ENCODE measurements around the gene C6orf132. TPM values are rescaled to one million over a fixed set of nuclear protein-coding genes. Genes with fewer than 3 reads are reported as not detected.

Gene C6orf132
- total and polyA plus RNA-seq, 9 of the 15 experiments (the other 6 are each of a cell fraction or from before 2014, with no cell fraction given) = 0.06 to 0.35 (median 0.14) TPM

GRCh38 chr6:42128460-42129359, 13.7 kb downstream of the C6orf132 start:
- Histone ChIP-seq H3K4me1 (replicated peaks in 1 of 2; ENCODE audit: control insufficient read depth in 2 of 2, insufficient read depth in 2 of 2, low read length in 2 of 2) (peaks cover 12 to 27% of the 10 kb centered on the region in 2 experiments; a peak in 4 of 5 replicates), H3K36me3 (ENCODE audit: control insufficient read depth, insufficient read depth, low read length) (no peaks in the 10 kb centered on the region), H2AFZ (ENCODE audit: low read depth, low read length) (peak overlapping the region; percentile 33; the same call in 1 of the 2 replicates), H4K20me1 (replicated peaks; ENCODE audit: control insufficient read depth, insufficient read depth, low read length) (no peaks in the 10 kb centered on the region; the same call in 1 of the 2 replicates), H3K27ac (ENCODE audit: extremely low read depth, low read depth, low read length) (no peak overlapping the region), H3K79me2 (ENCODE audit: control insufficient read depth, insufficient read depth, low read length) (no peaks in the 10 kb centered on the region), H3K27me3 (ENCODE audit: control insufficient read depth in 2 of 2, insufficient read depth in 2 of 2, low read length in 2 of 2) (peaks cover 0 to 6% of the 10 kb centered on the region in 2 experiments; a peak in 1 of 5 replicates), H3K4me3 (no peak overlapping the region), H3K9me1 (ENCODE audit: control insufficient read depth, insufficient read depth, low read length) (no peaks in the 10 kb centered on the region), H3K9ac (ENCODE audit: insufficient read depth in 1 of 2, low read depth in 2 of 2, low read length in 2 of 2) (peak overlapping the region; percentile 9 to 61; a peak in 3 of 4 replicates), H3K4me2 (ENCODE audit: insufficient read depth, low read length) (peak overlapping the region; percentile 44), H3K9me3 (replicated peaks; ENCODE audit: control insufficient read depth, insufficient read depth, low read depth, low read length) (no peaks in the 10 kb centered on the region)
- FAIRE-seq (peak; percentile 51), ATAC-seq (peak; percentile 71), DNase-seq (ENCODE audit: extremely low read depth in 1 of 4, low spot score in 3 of 4) (peak; percentile 41 to 77 (median 60))
- ChIA-PET CTCF (ENCODE audit: low intra/inter-chr PET ratio) (interaction anchor here (0.8 to 1.7 kb wide), 3 partner anchors 36 to 341 kb away, joined by 3 to 7 read pairs (median 3); partner anchors contain the start of gene TOMM6), POLR2A (interaction anchor here (0.6 to 1.4 kb wide), 11 partner anchors 9 to 174 kb away, joined by 3 to 8 read pairs (median 3); no protein-coding TSS in a partner anchor)
- in situ Hi-C loops (cut with MboI) = no loop called here
- intact Hi-C loops (cut with micrococcal nuclease) = loop anchor here (2.0 kb wide), 1 partner anchor 54 kb away; no protein-coding TSS in a partner anchor
- WGBS (ENCODE audit: insufficient coverage, low coverage, missing lambda C conversion rate) = 30% methylated on average over 25 of the region's 25 CpGs
- no TSS peak for BruUV-seq (replicated peaks)
- TF ChIP-seq ZNF75A (CRISPR knock-in tag; IDR thresholded peaks at IDR 0.05) = 0 out of 2 replicates have a peak, but pooled peaks have one; percentile 39
- 0 out of 2 replicates have a peak, but pooled peaks have one; percentile 14 for TF ChIP-seq ZNF384 (IDR thresholded peaks at IDR 0.05; ENCODE audit: low read depth, low read length)
- peak; percentile 63 for TF ChIP-seq POLR2AphosphoS5 (IDR thresholded peaks at IDR 0.05; ENCODE audit: control insufficient read depth, insufficient read depth, low read depth, low read length)
- TF ChIP-seq MYC (IDR thresholded peaks at IDR 0.05; ENCODE audit: low read depth, low read length) = 0 out of 2 replicates have a peak, but pooled peaks have one; percentile 45
- TF ChIP-seq MYC (CRISPR knock-in tag; IDR thresholded peaks at IDR 0.05; ENCODE audit: borderline replicate concordance, low read depth) = no peak
- TF ChIP-seq CTBP1 (IDR thresholded peaks at IDR 0.05; ENCODE audit: borderline replicate concordance) = peak; percentile 63
- peak; percentile 90 for TF ChIP-seq HDAC2 (IDR thresholded peaks at IDR 0.05)
- peak; percentile 88; the same call in 1 of the 2 replicates for TF ChIP-seq ESRRA (IDR thresholded peaks at IDR 0.05; ENCODE audit: borderline replicate concordance, low read depth)
- TF ChIP-seq XRCC3 (IDR thresholded peaks at IDR 0.05) = no peak
- TF ChIP-seq BCOR (IDR thresholded peaks at IDR 0.05) = peak; percentile 83; the same call in 1 of the 2 replicates
- TF ChIP-seq NFIX (CRISPR knock-in tag; IDR thresholded peaks at IDR 0.05; ENCODE audit: low read depth) = no peak
- no peak for TF ChIP-seq MAFK (IDR thresholded peaks at IDR 0.05; ENCODE audit: low read length)
- TF ChIP-seq ZNF263 (CRISPR knock-in tag; IDR thresholded peaks at IDR 0.05; ENCODE audit: borderline replicate concordance) = 0 out of 2 replicates have a peak, but pooled peaks have one; percentile 40
- no peak for TF ChIP-seq CEBPB (tag; IDR thresholded peaks at IDR 0.05)
- TF ChIP-seq EGR1 (conservative IDR thresholded peaks at IDR 0.05) = no peak
- no peak for TF ChIP-seq TBP (optimal IDR thresholded peaks at IDR 0.05; ENCODE audit: low read depth, low read length)
- no peak for TF ChIP-seq ZSCAN32 (CRISPR knock-in tag; IDR thresholded peaks at IDR 0.05)
- no peak for TF ChIP-seq ZBTB34 (CRISPR knock-in tag; IDR thresholded peaks at IDR 0.05)
- no peak for TF ChIP-seq SAFB (IDR thresholded peaks at IDR 0.05; ENCODE audit: borderline replicate concordance, low read depth, low read length)
- peak in 1 of 2 experiments; percentile 93; a peak in 2 of 4 replicates for TF ChIP-seq MLLT1 (IDR thresholded peaks at IDR 0.05)

All from K562 (cell line).